HepG2 (cell line): Measurements from ENCODE around the gene HES7. TPM values are rescaled to one million over a fixed set of nuclear protein-coding genes. Genes with fewer than 3 reads are reported as not detected.

Source experiments
- ATAC-seq: fragments of 200-7000 bp; cut with Tn5 transposase; 3 replicates; pipeline ENCODE4 v1.9.1; 2020; ENCODE audit warnings: mild to moderate bottlenecking, moderate library complexity
- BruUV-seq: library from RNA; stranded (reverse); fragments of 400-500 nt; replicated peaks from 2 replicates; lab custom pipeline; 2021; lab: Mats Ljungman, UMichigan
- CTCF ChIA-PET: fragments of 300-600 bp; formaldehyde crosslinking; extraction: SDS; loops from one replicate; lab custom pipeline; 2021; ENCODE audit warnings: low total read pairs, inconsistent platforms, low intra/inter-chr PET ratio; lab: Yijun Ruan, JAX
- POLR2A ChIA-PET: fragments of 350-600 bp; sonication (Branson Sonifier 250); formaldehyde crosslinking; loops from one replicate; lab custom pipeline; 2020; ENCODE audit warnings: antibody characterized with exemption, inconsistent platforms; lab: Yijun Ruan, JAX
- DNase-seq: peaks from one replicate; pipeline ENCODE4 v3.0.0-alpha.2; 2015; ENCODE audit warnings: low spot score
- FAIRE-seq: peaks from 3 replicates; lab custom pipeline; 2011; peaks lifted over from hg19 to GRCh38; lab: Jason Lieb, UNC
- H2AFZ ChIP-seq: one replicate; pipeline ENCODE4 v1.6.1; 2011; ENCODE audit warnings: low read length, inconsistent platforms
- H3K27ac ChIP-seq: fragments of 300-600 bp; 3 replicates; pipeline ENCODE4 v1.8.0; 2011; ENCODE audit warnings: mixed run types, mild to moderate bottlenecking, mixed read lengths, low read length, inconsistent platforms; ENCODE audit not compliant: insufficient read depth; ENCODE audit errors: extremely low read length
- H3K27me3 ChIP-seq, 2 experiments: fragments of 200-600 bp in 1 of 2; 2 replicates in 1 of 2; 3 replicates in 1 of 2; pipeline versions ENCODE4 v1.6.0 to v1.8.0; 2011; ENCODE audit warnings: low read length in 2 of 2, mild to moderate bottlenecking in 2 of 2, moderate library complexity in 2 of 2, inconsistent platforms in 1 of 2; ENCODE audit not compliant: insufficient read depth in 2 of 2, control insufficient read depth in 1 of 2
- H3K36me3 ChIP-seq, 2 experiments: fragments of 200-600 bp in 1 of 2; replicated peaks in 1 of 2; 2 replicates in 1 of 2; 3 replicates in 1 of 2; pipeline versions ENCODE4 v1.5.1 to v1.8.0; 2011; ENCODE audit warnings: low read length in 2 of 2, inconsistent platforms in 1 of 2; ENCODE audit not compliant: insufficient read depth in 2 of 2, control insufficient read depth in 1 of 2
- H3K4me1 ChIP-seq: 2 replicates; pipeline ENCODE4 v1.5.1; 2012; ENCODE audit warnings: low read length, inconsistent platforms; ENCODE audit not compliant: insufficient read depth
- H3K4me2 ChIP-seq: 2 replicates; pipeline ENCODE4 v1.6.0; 2011; ENCODE audit warnings: low read depth, low read length, inconsistent platforms
- H3K4me3 ChIP-seq, 3 experiments: fragments of 200-600 bp in 1 of 3; sonication (generic), shearing (Covaris generic) in 1 of 3; replicated peaks in 1 of 3; 2 replicates each; pipeline ENCODE4 v1.5.1; 2011 to 2016; ENCODE audit warnings: low read length in 3 of 3, inconsistent platforms in 2 of 3, low read depth in 2 of 3, mild to moderate bottlenecking in 2 of 3, control low read depth in 1 of 3, mixed read lengths in 1 of 3; ENCODE audit not compliant: insufficient read depth in 1 of 3
- H3K79me2 ChIP-seq: one replicate; pipeline ENCODE4 v1.6.1; 2011; ENCODE audit warnings: low read length, inconsistent platforms; ENCODE audit not compliant: insufficient read depth
- H3K9ac ChIP-seq: 2 replicates; pipeline ENCODE4 v1.6.0; 2011; ENCODE audit warnings: mild to moderate bottlenecking, low read depth, low read length, inconsistent platforms; ENCODE audit not compliant: insufficient read depth
- H3K9me3 ChIP-seq: 2 replicates; pipeline ENCODE4 v1.5.1; 2012; ENCODE audit warnings: mild to moderate bottlenecking, low read length
- H4K20me1 ChIP-seq: 2 replicates; pipeline ENCODE4 v1.6.0; 2011; ENCODE audit warnings: inconsistent platforms, mild to moderate bottlenecking, low read length, moderate library complexity; ENCODE audit not compliant: insufficient read depth
- CEBPB ChIP-seq: IDR thresholded peaks from 2 replicates; pipeline ENCODE4 v1.6.1; 2011; ENCODE audit warnings: low read depth, low read length, improper control_type of control experiment, borderline replicate concordance
- FOXC1 ChIP-seq: sonication (generic); formaldehyde crosslinking; IDR thresholded peaks from 2 replicates; pipeline ENCODE4 v1.8.0; 2022; ENCODE audit warnings: mild to moderate bottlenecking, missing genetic modification reagents, borderline replicate concordance
- IRX3 ChIP-seq: sonication (generic); formaldehyde crosslinking; IDR thresholded peaks from 2 replicates; pipeline ENCODE4 v1.8.1; 2023; ENCODE audit warnings: mild to moderate bottlenecking, low read depth, missing genetic modification reagents, borderline replicate concordance
- KDM6A ChIP-seq: IDR thresholded peaks from 2 replicates; pipeline ENCODE4 v1.6.1; 2016; ENCODE audit warnings: low read depth
- MXD1 ChIP-seq: sonication (generic); formaldehyde crosslinking; IDR thresholded peaks from 2 replicates; pipeline ENCODE4 v1.4.0; 2020; ENCODE audit warnings: mild to moderate bottlenecking, missing genetic modification reagents
- RBFOX2 ChIP-seq: fragments of 200-400 bp; formaldehyde crosslinking; IDR thresholded peaks from 2 replicates; pipeline ENCODE4 v1.6.1; 2017; ENCODE audit warnings: low read depth, mild to moderate bottlenecking, low read length
- TGIF2 ChIP-seq: IDR thresholded peaks from 2 replicates; pipeline ENCODE4 v1.6.1; 2016; ENCODE audit warnings: control low read depth, missing compliant biosample characterization
- ZBTB20 ChIP-seq: sonication (generic); formaldehyde crosslinking; IDR thresholded peaks from 2 replicates; pipeline ENCODE4 v1.8.1; 2023; ENCODE audit warnings: missing genetic modification reagents, low read depth, mild to moderate bottlenecking, borderline replicate concordance
- ZC3H4 ChIP-seq: sonication (generic); formaldehyde crosslinking; IDR thresholded peaks from 2 replicates; pipeline ENCODE4 v1.4.0; 2020; ENCODE audit warnings: missing genetic modification reagents, borderline replicate concordance
- ZNF10 ChIP-seq: sonication (generic); formaldehyde crosslinking; IDR thresholded peaks from 2 replicates; pipeline ENCODE4 v1.4.0; 2020; ENCODE audit warnings: mild to moderate bottlenecking, low read depth, missing genetic modification reagents, borderline replicate concordance
- ZNF576 ChIP-seq: sonication (generic); formaldehyde crosslinking; IDR thresholded peaks from 2 replicates; pipeline ENCODE4 v1.4.0; 2020; ENCODE audit warnings: mild to moderate bottlenecking, missing genetic modification reagents
- WGBS: methylation state at CpG from one replicate; pipeline ENCODE4 v1.1.6; 2017; ENCODE audit warnings: low lambda C conversion rate; 5-methylcytosine and 5-hydroxymethylcytosine counted together
- in situ Hi-C: cut with HindIII; loops from 2 replicates; pipeline ENCODE4 v1.10.0; 2017; ENCODE audit warnings: low pct_unique_long_range_greater_than_20kb; ENCODE audit not compliant: extremely low pct_ligation_motif_present
- intact Hi-C: fragments of 100-400 bp; cut with micrococcal nuclease; formaldehyde crosslinking; loops from one replicate; pipeline ENCODE4 v1.10.0; 2022; ENCODE audit not compliant: unreplicated experiment
- polyA plus RNA-seq, 8 experiments: library from polyadenylated mRNA; depleted of rRNA in 3 of 8; stranded (reverse) in 7 of 8; unstranded in 1 of 8; fragments of >200 nt; fragmentation: Illumina TruSeq in 4 of 8; extraction: Trizol in 4 of 8; gene quantifications; 2 replicates each; pipeline versions ENCODE4 v1.2.1 to v1.2.3, GENCODE V29; 2011 to 2016; ENCODE audit warnings: low read depth in 4 of 8, missing spikeins in 1 of 8, mixed read lengths in 1 of 8; ENCODE audit not compliant: insufficient read depth in 1 of 8
- total RNA-seq, 5 experiments: library from RNA; depleted of rRNA; stranded (reverse); fragments of >200 nt; fragmentation: Illumina TruSeq; extraction: Trizol; gene quantifications; 2 replicates each; pipeline ENCODE4 v1.2.3, GENCODE V29; 2016; ENCODE audit warnings: low read depth in 1 of 5

HES7 gene
- total and polyA plus RNA-seq, 2 of the 13 experiments (the other 11 are each of a cell fraction or from before 2014, with no cell fraction given): not detected

GRCh38 chr17:8151120-8151640, 27.3 kb upstream of the HES7 start:
- H4K20me1 ChIP-seq: no peaks in the 10 kb centered on the region
- no peak for DNase-seq

GRCh38 chr17:8150194-8151119, 26.6 kb upstream of the HES7 start:
- DNase-seq (no peak), ATAC-seq (no peak), FAIRE-seq (no peak)
- no peaks in the 10 kb centered on the region for H3K27me3 ChIP-seq
- H3K4me1 ChIP-seq: peaks cover 43% of the 10 kb centered on the region
- H3K4me2 ChIP-seq: no peak overlapping the region
- intact Hi-C loops: no loop called here
- 92% methylated on average over 13 of the region's 18 CpGs for WGBS
- H3K9me3 ChIP-seq: no peaks in the 10 kb centered on the region
- in situ Hi-C loops: no loop called here
- H3K9ac ChIP-seq: no peak overlapping the region
- CTCF ChIA-PET: no interaction called here
- H3K27ac ChIP-seq: no peak overlapping the region
- BruUV-seq: no TSS peak
- POLR2A ChIA-PET: no interaction called here
- H3K79me2 ChIP-seq: peaks cover 4% of the 10 kb centered on the region
- TF ChIP-seq ZNF576 (CRISPR knock-in tag) (no peak), KDM6A (CRISPR knock-in tag) (no peak), ZBTB20 (CRISPR knock-in tag) (no peak), IRX3 (CRISPR knock-in tag) (no peak), ZNF10 (no peak), CEBPB (no peak), FOXC1 (CRISPR knock-in tag) (no peak), TGIF2 (CRISPR knock-in tag) (no peak), MXD1 (CRISPR knock-in tag) (no peak)
- H4K20me1 ChIP-seq: no peaks in the 10 kb centered on the region
- no peak overlapping the region for H2AFZ ChIP-seq
- peaks cover 16 to 33% of the 10 kb centered on the region in 2 experiments; a peak in 4 of 5 replicates for H3K36me3 ChIP-seq
- no peak overlapping the region for H3K4me3 ChIP-seq

More at GRCh38 chr17:8151120-8151640, 27.3 kb upstream of the HES7 start:
- POLR2A ChIA-PET: interaction anchor here (1.7 kb wide), 1 partner anchor 12 kb away, joined by 7 read pairs; no protein-coding TSS in a partner anchor
- WGBS: 94% methylated on average over 31 of the region's 38 CpGs
- no peak for FAIRE-seq
- Histone ChIP-seq H3K4me3 (peak overlapping the region in 2 of 3 experiments; percentile 68 to 70; a peak in 3 of 6 replicates), H3K79me2 (peaks cover 4% of the 10 kb centered on the region), H3K4me1 (peaks cover 46% of the 10 kb centered on the region), H2AFZ (no peak overlapping the region), H3K27ac (no peak overlapping the region), H3K27me3 (no peaks in the 10 kb centered on the region), H3K4me2 (peak overlapping the region; percentile 65), H3K9me3 (no peaks in the 10 kb centered on the region), H3K36me3 (peaks cover 13 to 28% of the 10 kb centered on the region in 2 experiments; a peak in 4 of 5 replicates), H3K9ac (peak overlapping the region; percentile 68; the same call in 1 of the 2 replicates)
- intact Hi-C loops (no loop called here), in situ Hi-C loops (no loop called here)
- BruUV-seq: no TSS peak
- CTCF ChIA-PET: no interaction called here
- ATAC-seq: no peak
- TF ChIP-seq RBFOX2 (0 out of 2 replicates have a peak, but pooled peaks have one; percentile 16), ZC3H4 (CRISPR knock-in tag) (no peak)
